Bronchial epithelial cell (primary cell): Measurements from ENCODE around the gene GSG1. TPM values are rescaled to one million over a fixed set of nuclear protein-coding genes. Genes with fewer than 3 reads are reported as not detected.
"Not testable (repeated sequence)": the region's sequence is repeated elsewhere in the genome, so short reads cannot be mapped to it uniquely, and the experiment has no call there.

Experiments used
- DNase-seq: peaks from one replicate; pipeline ENCODE4 v3.0.0-alpha.2; 2010; ENCODE audit warnings: low read depth
- FAIRE-seq: peaks from 2 replicates; lab custom pipeline; 2011; peaks lifted over from hg19 to GRCh38; lab: Jason Lieb, UNC
- H3K27me3 ChIP-seq: 2 replicates; pipeline ENCODE4 v1.5.1; 2011; ENCODE audit warnings: low read length; ENCODE audit not compliant: control insufficient read depth, insufficient read depth
- H3K36me3 ChIP-seq: 2 replicates; pipeline ENCODE4 v1.5.1; 2011; ENCODE audit warnings: low read length; ENCODE audit not compliant: control insufficient read depth, insufficient read depth
- H3K4me3 ChIP-seq: 2 replicates; pipeline ENCODE4 v1.5.1; 2011; ENCODE audit warnings: mild to moderate bottlenecking, low read depth, low read length, control low read depth
- CTCF ChIP-seq: IDR thresholded peaks from 2 replicates; pipeline ENCODE4 v1.5.1; 2011; ENCODE audit warnings: mild to moderate bottlenecking, moderate library complexity, low read length, control low read depth, inconsistent platforms; ENCODE audit not compliant: insufficient read depth, severe bottlenecking
- total RNA-seq: library from RNA; depleted of rRNA; stranded (reverse); fragments of >200 nt; gene quantifications from 2 replicates; pipeline ENCODE4 v1.2.1, GENCODE V29; 2014

The GSG1 gene
- total RNA-seq, 1 donor from 2014 or later: not detected

DNA sequence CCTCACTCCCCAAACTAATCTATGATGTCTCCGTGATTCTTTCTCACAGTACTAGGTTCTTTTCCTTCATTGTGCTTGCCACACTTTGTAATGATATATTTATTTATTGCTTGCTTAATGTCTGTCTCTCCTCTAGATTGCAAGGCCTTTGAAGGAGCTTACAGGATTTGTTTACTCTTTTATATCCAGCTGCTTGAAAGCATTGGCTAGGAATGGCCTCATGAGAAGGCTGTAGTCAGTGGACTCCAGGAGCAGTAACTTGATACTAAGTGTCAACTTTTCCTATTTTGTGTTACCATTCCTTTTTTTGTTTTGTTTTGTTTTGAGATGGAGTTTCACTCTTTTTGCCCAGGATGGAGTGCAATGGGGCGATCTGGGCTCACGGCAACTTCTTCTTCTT lies 66.6 kb downstream of the GSG1 start:
- no peak for FAIRE-seq
- H3K4me3 ChIP-seq: no peak overlapping the region
- no peak for DNase-seq
- no peaks in the 10 kb centered on the region for H3K36me3 ChIP-seq
- no peak for TF ChIP-seq CTCF
- no peaks in the 10 kb centered on the region for H3K27me3 ChIP-seq

DNA sequence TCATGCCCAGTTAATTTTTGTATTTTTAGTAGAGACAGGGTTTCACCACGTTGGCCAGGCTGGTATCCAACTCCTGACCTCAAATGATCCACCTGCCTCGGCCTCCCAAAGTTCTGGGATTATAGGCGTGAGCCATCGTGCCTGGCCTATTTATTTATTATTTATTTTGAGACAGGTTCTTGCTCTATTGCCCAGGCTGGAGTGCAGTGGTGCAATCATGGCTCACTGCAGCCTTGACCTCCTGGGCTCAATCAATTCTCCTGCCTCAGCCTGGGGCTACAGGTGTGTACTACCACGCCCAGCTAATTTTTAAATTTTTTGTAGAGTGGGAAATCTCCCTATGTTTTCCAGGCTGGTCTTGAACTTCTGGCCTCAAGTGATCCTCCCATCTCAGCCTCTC lies 68.1 kb downstream of the GSG1 start:
- not testable (repeated sequence) for FAIRE-seq

More for the DNA sequence above, 68.1 kb downstream of the GSG1 start:
- not testable (repeated sequence) for H3K4me3 ChIP-seq, DNase-seq, H3K36me3 ChIP-seq, H3K27me3 ChIP-seq

Other genes with a start within 250 kb of the GSG1 start
- gene GPRC5A, start 212.1 kb downstream of the GSG1 start, total RNA-seq: 16.1 and 19.3 TPM in 2 replicates
- gene GPRC5D, start 151.5 kb downstream of the GSG1 start, total RNA-seq: 0.77 TPM in 1 of 2 replicates, not detected in the other
- gene HEBP1, start 103.4 kb downstream of the GSG1 start, total RNA-seq: 4.2 and 6.1 TPM in 2 replicates
- gene FAM234B, start 59.3 kb downstream of the GSG1 start, total RNA-seq: 2.4 and 3.7 TPM in 2 replicates
- 15.6 and 21.3 TPM in 2 replicates for gene EMP1, start 93.1 kb upstream of the GSG1 start, total RNA-seq